ENCODE measurements around the gene EFCAB7. TPM values are rescaled to one million over a fixed set of nuclear protein-coding genes. Genes with fewer than 3 reads are reported as not detected.

Gene EFCAB7
- total and polyA plus RNA-seq, 2 of the 4 experiments (the other 2 are of a cell fraction) = 2.3 TPM

DNA sequence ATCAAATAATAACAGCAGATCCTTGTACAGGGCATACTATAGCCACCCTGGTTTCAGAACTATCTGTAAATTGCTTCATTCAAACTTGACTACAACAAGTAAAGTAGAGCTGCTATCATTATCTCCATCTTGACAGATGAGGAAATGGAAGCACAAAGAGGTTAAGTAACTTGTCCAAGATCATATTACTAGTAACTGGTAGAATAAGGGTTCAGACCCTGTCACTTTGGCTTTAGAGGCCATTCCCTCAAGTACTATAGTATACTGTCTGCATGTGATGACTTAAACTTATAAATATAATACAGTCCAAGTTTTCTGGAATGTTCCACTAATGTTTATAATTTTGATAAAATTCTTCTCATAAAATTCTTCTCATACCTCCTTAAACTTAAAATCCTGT lies 94.7 kb downstream of the EFCAB7 start:
- H3K23ac ChIP-seq (ENCODE audit: low read depth, low read length) = no peak overlapping the region
- H3K9me3 ChIP-seq (ENCODE audit: control insufficient read depth, insufficient read depth, low read length) = no peaks in the 10 kb centered on the region
- ATAC-seq (ENCODE audit: low read depth) (peak; percentile 56), DNase-seq (peak; percentile 37)
- H3K14ac ChIP-seq (replicated peaks; ENCODE audit: low read depth, low read length) = no peak overlapping the region
- no peak overlapping the region for H3K27ac ChIP-seq (ENCODE audit: insufficient read depth, low read length)
- 0 out of 2 replicates have a peak, but pooled peaks cover 4% of the 10 kb centered on the region for H4K20me1 ChIP-seq (ENCODE audit: insufficient read depth, low read length)
- H3K9me1 ChIP-seq (ENCODE audit: insufficient read depth, low read length) = 0 out of 2 replicates have a peak, but pooled peaks cover 3% of the 10 kb centered on the region
- no TSS peak for BruUV-seq (replicated peaks)
- no peak overlapping the region for H2BK15ac ChIP-seq (ENCODE audit: low read depth, low read length)
- H3K4me3 ChIP-seq (ENCODE audit: insufficient read depth, low read depth, low read length) = no peak overlapping the region
- peaks cover 14 to 21% of the 10 kb centered on the region in 2 experiments for H3K79me1 ChIP-seq (ENCODE audit: low read depth in 1 of 2, low read length in 2 of 2)
- peak overlapping the region; percentile 5 for H2BK5ac ChIP-seq (ENCODE audit: low read depth, low read length, poor library complexity, severe bottlenecking)
- peak overlapping the region in 1 of 2 experiments; percentile 13; a peak in 1 of 4 replicates for H4K8ac ChIP-seq (ENCODE audit: low read depth in 2 of 2, low read length in 2 of 2)
- no peak overlapping the region for H3K9ac ChIP-seq (ENCODE audit: low read depth, low read length)
- H4K5ac ChIP-seq (ENCODE audit: low read depth, low read length) = no peak overlapping the region
- in situ Hi-C loops (cut with MboI; ENCODE audit: low sequenced_read_pairs) = loop anchor here (5.0 to 10.0 kb wide), 2 partner anchors 517 to 624 kb away; no protein-coding TSS in a partner anchor
- H2AFZ ChIP-seq (replicated peaks; ENCODE audit: low read length, poor library complexity) = no peak overlapping the region
- H3K4me1 ChIP-seq (ENCODE audit: control insufficient read depth, insufficient read depth, low read length) = peaks cover 8% of the 10 kb centered on the region
- H3K36me3 ChIP-seq (ENCODE audit: control insufficient read depth, insufficient read depth, low read length) = no peaks in the 10 kb centered on the region
- dilution Hi-C loops (cut with HindIII; ENCODE audit: low sequenced_read_pairs, unreplicated experiment) = no loop called here
- no peak overlapping the region for H2BK120ac ChIP-seq (ENCODE audit: low read depth, low read length)
- H3K4ac ChIP-seq (ENCODE audit: low read depth, low read length) = no peak overlapping the region
- ChIA-PET POLR2A (ENCODE audit: unreplicated experiment) (no interaction called here), CTCF (interaction anchor here (1.5 to 2.0 kb wide), 2 partner anchors 74 to 624 kb away, joined by 5 read pairs; no protein-coding TSS in a partner anchor)
- no peaks in the 10 kb centered on the region for H3K27me3 ChIP-seq (ENCODE audit: control insufficient read depth, insufficient read depth, low read length)
- H2AK9ac ChIP-seq (replicated peaks; ENCODE audit: low read depth, low read length, poor library complexity) = no peak overlapping the region
- no peak overlapping the region for H2BK20ac ChIP-seq (ENCODE audit: low read depth, low read length)
- no peak for TF ChIP-seq RAD21 (IDR thresholded peaks at IDR 0.05; ENCODE audit: low read length)
- TF ChIP-seq MAZ (IDR thresholded peaks at IDR 0.05; ENCODE audit: borderline replicate concordance, low read depth, low read length) = no peak
- TF ChIP-seq POLR2A (IDR thresholded peaks at IDR 0.05; ENCODE audit: low read depth, low read length) = no peak
- H3K4me2 ChIP-seq (ENCODE audit: low read depth, low read length) = no peak overlapping the region
- intact Hi-C loops (cut with micrococcal nuclease) = loop anchor here (5.0 kb wide), 2 partner anchors 74 to 544 kb away; no protein-coding TSS in a partner anchor
- H2AK5ac ChIP-seq (ENCODE audit: low read depth, low read length) = no peak overlapping the region
- no peak overlapping the region for H3K18ac ChIP-seq (ENCODE audit: low read depth, low read length)
- H4K91ac ChIP-seq (ENCODE audit: insufficient read depth, low read depth, low read length) = no peak overlapping the region
- no peak overlapping the region for H3K56ac ChIP-seq (ENCODE audit: extremely low read depth, insufficient read depth, low read length)

All from IMR-90 (cell line).